Mucosa of descending colon (tissue), 3 donors: ENCODE measurements around the gene CPLX1. TPM values are rescaled to one million over a fixed set of nuclear protein-coding genes. Genes with fewer than 3 reads are reported as not detected.

Experiments used
- ATAC-seq: fragments of 200-7000 bp; cut with Tn5 transposase; one replicate; pipeline ENCODE4 v1.9.1; 2020; ENCODE audit warnings: mild to moderate bottlenecking, moderate library complexity
- DNase-seq, 3 donors: peaks; one replicate each; pipeline ENCODE4 v3.0.0-alpha.2; 2020
- H3K36me3 ChIP-seq: fragments of 200-600 bp; one replicate; pipeline ENCODE4 v1.8.0; 2021; ENCODE audit warnings: low read depth, mild to moderate bottlenecking
- H3K4me1 ChIP-seq: fragments of 200-600 bp; one replicate; pipeline ENCODE4 v1.8.0; 2021; ENCODE audit warnings: low read depth, mild to moderate bottlenecking
- H3K4me3 ChIP-seq: fragments of 200-600 bp; one replicate; pipeline ENCODE4 v1.8.0; 2021; ENCODE audit warnings: mild to moderate bottlenecking
- H3K9me3 ChIP-seq: fragments of 200-600 bp; one replicate; pipeline ENCODE4 v1.8.0; 2021; ENCODE audit warnings: mild to moderate bottlenecking
- CTCF ChIP-seq: fragments of 200-600 bp; IDR thresholded peaks from one replicate; pipeline ENCODE4 v1.8.0; 2022; ENCODE audit warnings: antibody characterized with exemption, mild to moderate bottlenecking
- intact Hi-C, 2 donors: fragments of 100-400 bp; cut with DNase I in 1 of 2; cut with micrococcal nuclease in 1 of 2; formaldehyde crosslinking; loops; one replicate each; pipeline versions ENCODE4 v1.11.0 to v1.11.1; 2022; cut with DNase I, micrococcal nuclease
- total RNA-seq, 3 donors: library from RNA; stranded (reverse); fragmentation: NEBNext Ultra II Directional in 2 of 3; extraction: Animal tissue kit (Norgen Biotek cat#: 25700) in 2 of 3; gene quantifications; one replicate each; pipeline versions ENCODE4 v1.2.1 to v1.2.4, GENCODE V29; 2021 to 2023
- donor health status: DM: no; HTN: no; CAD: no; lungs with moderate emphysema.
- donor health status: DM: no; HTN: no; CAD: no.
- donor health status: DM: no; HTN: yes; CAD: no.

The CPLX1 gene
- total RNA-seq, 3 donors from 2014 or later = 1.9 to 3.4 (median 2.7) TPM

DNA sequence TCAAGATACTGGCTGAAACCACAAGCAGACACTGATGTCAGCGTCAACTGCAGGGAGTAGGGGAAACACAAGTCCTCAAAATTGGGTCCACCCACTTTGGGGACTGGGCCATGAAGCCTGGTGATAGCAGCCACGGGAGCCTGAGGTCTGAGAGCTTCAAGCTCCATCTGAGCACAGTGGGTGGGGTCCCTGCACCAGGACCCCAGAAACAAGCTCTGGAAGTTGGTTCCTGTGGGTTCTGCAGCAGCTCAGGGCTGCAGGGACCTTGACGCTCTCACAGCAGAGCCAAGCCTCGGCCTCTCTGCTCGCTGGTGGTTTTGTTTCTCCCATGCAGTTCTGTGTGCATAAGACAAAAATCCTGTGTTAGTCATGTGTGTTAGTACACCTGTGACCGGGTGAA is 54.5 kb downstream of the CPLX1 start:
- peaks cover 5% of the 10 kb centered on the region for H3K4me1 ChIP-seq
- intact Hi-C loops = no loop called here

DNA sequence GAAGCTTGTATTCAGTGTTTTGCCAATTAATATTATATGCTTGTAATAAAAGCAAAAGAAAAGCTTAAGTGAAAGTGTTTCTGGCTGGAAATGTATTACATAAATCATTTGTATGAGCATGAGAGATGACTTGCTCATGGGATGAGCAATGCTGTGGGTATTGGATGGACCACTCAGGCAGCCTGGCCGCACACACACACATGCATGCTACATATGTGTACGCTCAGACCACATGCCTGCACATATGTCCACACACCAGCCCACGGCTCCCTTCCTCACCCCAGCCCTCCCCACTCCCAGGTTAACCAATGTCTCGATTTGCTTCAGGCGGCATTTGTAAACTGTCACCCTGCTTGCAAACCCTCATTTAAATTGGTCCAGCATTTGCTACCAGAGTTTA is 55.9 kb downstream of the CPLX1 start:
- TF ChIP-seq CTCF = no peak
- Histone ChIP-seq H3K36me3 (no peaks in the 10 kb centered on the region), H3K4me3 (no peak overlapping the region), H3K9me3 (no peaks in the 10 kb centered on the region), H3K4me1 (peaks cover 5% of the 10 kb centered on the region)
- DNase-seq (peak in 1 of 3 donors; percentile 16), ATAC-seq (no peak)
- intact Hi-C loops = no loop called here

More for the DNA sequence above, 54.5 kb downstream of the CPLX1 start:
- no peaks in the 10 kb centered on the region for H3K36me3 ChIP-seq
- DNase-seq (peak in 1 of 3 donors; percentile 39), ATAC-seq (peak; percentile 11)
- H3K9me3 ChIP-seq = no peaks in the 10 kb centered on the region
- no peak for TF ChIP-seq CTCF
- no peak overlapping the region for H3K4me3 ChIP-seq

DNA sequence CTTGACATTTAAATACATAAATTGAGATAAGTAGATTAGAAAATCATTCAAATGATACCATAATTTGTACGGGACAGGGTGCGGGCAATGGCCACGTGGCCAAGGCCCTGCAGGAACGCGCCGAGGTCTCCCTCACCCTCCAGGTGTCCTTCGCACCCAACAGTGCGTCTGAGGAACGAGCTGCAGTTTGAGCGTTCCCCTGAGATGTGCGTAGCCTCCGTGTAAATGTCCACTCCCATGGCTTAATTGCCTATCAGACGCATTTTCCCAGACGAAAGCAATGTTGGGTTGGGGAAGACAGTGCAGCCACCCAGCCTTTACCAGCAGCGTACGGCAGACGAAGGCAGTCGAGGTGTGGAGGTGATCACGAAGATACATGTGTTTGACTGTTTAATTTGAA is 56.4 kb downstream of the CPLX1 start:
- ATAC-seq = no peak
- Histone ChIP-seq H3K9me3 (no peaks in the 10 kb centered on the region), H3K4me3 (no peak overlapping the region), H3K36me3 (no peaks in the 10 kb centered on the region), H3K4me1 (peaks cover 5% of the 10 kb centered on the region)
- DNase-seq = peak in 1 of 3 donors; percentile 17
- intact Hi-C loops = no loop called here
- TF ChIP-seq CTCF = no peak

- Histone ChIP-seq H3K4me1 (peaks cover 5% of the 10 kb centered on the region), H3K36me3 (no peaks in the 10 kb centered on the region), H3K9me3 (no peaks in the 10 kb centered on the region), H3K4me3 (no peak overlapping the region)
- ATAC-seq (no peak), DNase-seq (peak in 1 of 3 donors; percentile 40)
- no peak for TF ChIP-seq CTCF
- intact Hi-C loops = no loop called here
These were observed 56.9 kb downstream of the CPLX1 start for GRCh38 chr4:768995-769394.

DNA sequence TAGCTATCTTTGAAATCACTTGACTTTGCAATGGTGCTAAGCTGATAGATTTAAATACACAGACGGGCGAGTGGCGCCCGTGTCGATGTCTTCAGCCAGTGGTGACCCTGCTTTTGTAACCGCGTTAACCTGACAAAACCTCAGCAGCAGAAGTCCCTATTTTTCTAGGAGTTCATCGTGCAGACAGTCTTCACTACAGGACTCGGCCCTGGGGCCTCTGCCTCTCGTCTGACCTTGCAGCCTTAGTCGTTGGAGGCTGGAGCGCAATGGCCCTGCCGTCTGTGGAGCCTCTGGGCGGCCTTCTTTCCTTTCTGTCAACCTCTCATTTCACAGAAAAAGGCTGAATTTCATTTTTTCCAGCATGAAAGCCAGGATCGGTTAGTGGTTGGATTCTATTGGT is 57.9 kb downstream of the CPLX1 start:
- no peaks in the 10 kb centered on the region for H3K4me1 ChIP-seq
- no peak for TF ChIP-seq CTCF
- no peaks in the 10 kb centered on the region for H3K36me3 ChIP-seq

More for the DNA sequence above, 57.9 kb downstream of the CPLX1 start:
- no peak overlapping the region for H3K4me3 ChIP-seq
- intact Hi-C loops = no loop called here
- ATAC-seq (no peak), DNase-seq (peak in 1 of 3 donors; percentile 34)
- H3K9me3 ChIP-seq = no peaks in the 10 kb centered on the region
